NT2/D1 (cell line): ENCODE measurements around the gene CERKL.

ENCODE experiments used
- DNase-seq: peaks from one replicate; pipeline ENCODE4 v3.0.0-alpha.2; 2011; ENCODE audit warnings: low read depth, low spot score
- H3K27me3 ChIP-seq: 2 replicates; pipeline ENCODE4 v1.6.0; 2011; ENCODE audit warnings: mild to moderate bottlenecking; ENCODE audit not compliant: insufficient read length, insufficient read depth
- H3K36me3 ChIP-seq: 2 replicates; pipeline ENCODE4 v1.6.1; 2011; ENCODE audit warnings: mild to moderate bottlenecking, low read length, mixed read lengths; ENCODE audit not compliant: insufficient read depth, insufficient read length
- H3K4me1 ChIP-seq: 2 replicates; pipeline ENCODE4 v1.5.1; 2011; ENCODE audit not compliant: insufficient read depth, insufficient read length
- H3K4me3 ChIP-seq: 2 replicates; pipeline ENCODE4 v1.5.1; 2011; ENCODE audit warnings: low read depth; ENCODE audit not compliant: insufficient read length
- H3K9ac ChIP-seq: 2 replicates; pipeline ENCODE4 v1.6.0; 2011; ENCODE audit warnings: low read depth; ENCODE audit not compliant: insufficient read length
- H3K9me3 ChIP-seq: 2 replicates; pipeline ENCODE4 v1.5.1; 2011; ENCODE audit warnings: mild to moderate bottlenecking, low read length; ENCODE audit not compliant: insufficient read depth
- SUZ12 ChIP-seq: IDR thresholded peaks from 2 replicates; pipeline ENCODE4 v1.6.1; 2011; ENCODE audit not compliant: insufficient read length, insufficient read depth; ENCODE audit errors: extremely low read depth
- YY1 ChIP-seq: IDR thresholded peaks from 2 replicates; pipeline ENCODE4 v1.6.1; 2011; ENCODE audit not compliant: insufficient read length, insufficient read depth
- ZNF274 ChIP-seq: IDR thresholded peaks from 2 replicates; pipeline ENCODE4 v1.6.1; 2011; ENCODE audit warnings: mild to moderate bottlenecking, low read depth, low read length

The CERKL gene

GRCh38 chr2:181553244-181553643 is 103.7 kb downstream of the CERKL start:
- no peak overlapping the region for H3K9ac ChIP-seq
- H3K36me3 ChIP-seq: no peaks in the 10 kb centered on the region
- DNase-seq: no peak
- H3K4me3 ChIP-seq: no peak overlapping the region
- no peaks in the 10 kb centered on the region for H3K9me3 ChIP-seq
- TF ChIP-seq ZNF274: no peak
- TF ChIP-seq SUZ12: no peak
- TF ChIP-seq YY1: no peak
- no peaks in the 10 kb centered on the region for H3K27me3 ChIP-seq
- H3K4me1 ChIP-seq: no peaks in the 10 kb centered on the region

DNA sequence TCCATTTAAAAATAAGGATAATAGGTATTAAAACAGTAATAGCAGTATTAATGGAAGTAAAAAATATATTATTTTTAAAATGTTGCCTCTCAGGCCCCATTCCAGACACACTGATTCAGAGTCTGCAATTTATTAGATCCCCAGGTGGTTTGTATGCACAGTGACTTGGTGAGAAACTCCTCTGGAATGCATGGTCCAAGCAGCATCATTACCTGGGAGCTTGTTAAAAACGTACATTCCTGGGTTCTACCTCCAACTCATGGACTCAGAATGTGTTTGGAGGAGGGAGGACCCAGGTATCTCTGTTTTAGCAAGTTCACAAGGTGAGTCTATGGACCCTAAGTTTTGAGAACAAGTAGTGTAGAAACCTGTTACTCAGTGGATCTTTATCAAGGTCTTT is 104.1 kb downstream of the CERKL start:
- no peak for TF ChIP-seq YY1
- Histone ChIP-seq H3K4me3 (no peak overlapping the region), H3K36me3 (no peaks in the 10 kb centered on the region), H3K27me3 (no peaks in the 10 kb centered on the region), H3K9ac (no peak overlapping the region), H3K9me3 (no peaks in the 10 kb centered on the region), H3K4me1 (no peaks in the 10 kb centered on the region)
- no peak for DNase-seq

GRCh38 chr2:181546086-181546485 is 110.8 kb downstream of the CERKL start:
- H3K9ac ChIP-seq: no peak overlapping the region
- TF ChIP-seq SUZ12 (no peak), ZNF274 (no peak), YY1 (no peak)
- no peak overlapping the region for H3K4me3 ChIP-seq
- H3K9me3 ChIP-seq: no peaks in the 10 kb centered on the region
- H3K36me3 ChIP-seq: no peaks in the 10 kb centered on the region
- no peaks in the 10 kb centered on the region for H3K27me3 ChIP-seq
- no peaks in the 10 kb centered on the region for H3K4me1 ChIP-seq
- no peak for DNase-seq

DNA sequence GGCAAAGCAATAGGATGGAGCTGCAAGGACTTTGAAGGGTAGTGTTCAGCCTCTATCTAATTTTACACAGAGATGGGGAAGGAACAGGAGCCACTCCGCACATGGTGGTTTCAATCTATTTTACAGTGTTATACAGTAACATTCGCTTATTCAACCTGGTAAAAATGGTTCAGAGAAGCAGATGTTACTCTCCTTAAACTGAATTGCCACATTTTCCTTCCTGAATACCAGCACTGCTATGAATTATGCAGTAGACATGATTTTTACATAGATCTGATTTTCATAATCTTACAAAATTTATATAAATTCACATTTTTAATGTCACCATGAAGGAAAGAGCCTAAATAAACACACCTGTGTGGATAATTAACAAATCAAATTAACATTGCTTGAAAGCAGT is 114.7 kb downstream of the CERKL start:
- DNase-seq: no peak
- no peak overlapping the region for H3K4me3 ChIP-seq
- TF ChIP-seq ZNF274 (no peak), SUZ12 (no peak), YY1 (no peak)
- H3K36me3 ChIP-seq: no peaks in the 10 kb centered on the region
- H3K9ac ChIP-seq: no peak overlapping the region
- no peaks in the 10 kb centered on the region for H3K27me3 ChIP-seq
- H3K4me1 ChIP-seq: no peaks in the 10 kb centered on the region
- no peaks in the 10 kb centered on the region for H3K9me3 ChIP-seq

DNA sequence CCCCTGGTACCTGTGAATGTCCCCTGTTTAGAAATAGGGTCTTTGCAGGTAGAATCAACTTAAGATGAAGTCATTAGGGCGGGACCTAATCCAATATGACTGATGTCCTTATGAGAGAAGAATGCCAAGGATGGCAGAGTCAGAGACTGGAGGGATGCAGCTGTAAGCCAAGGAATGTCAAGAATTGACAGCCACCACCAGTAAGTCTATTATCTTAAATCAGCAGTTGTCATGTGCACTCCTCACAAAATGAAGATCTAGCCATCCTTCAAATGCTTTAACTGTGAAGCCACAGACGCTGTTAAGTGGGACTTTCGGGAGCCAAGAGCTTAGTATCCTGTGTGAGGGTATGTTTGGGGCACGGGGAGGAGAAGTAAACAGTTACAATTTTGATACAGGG is 116.5 kb downstream of the CERKL start:
- no peak overlapping the region for H3K4me3 ChIP-seq
- H3K4me1 ChIP-seq: no peaks in the 10 kb centered on the region
- TF ChIP-seq YY1 (no peak), SUZ12 (no peak), ZNF274 (no peak)
- H3K9ac ChIP-seq: no peak overlapping the region
- DNase-seq: no peak
- H3K9me3 ChIP-seq: no peaks in the 10 kb centered on the region
- no peaks in the 10 kb centered on the region for H3K27me3 ChIP-seq
- H3K36me3 ChIP-seq: no peaks in the 10 kb centered on the region

DNA sequence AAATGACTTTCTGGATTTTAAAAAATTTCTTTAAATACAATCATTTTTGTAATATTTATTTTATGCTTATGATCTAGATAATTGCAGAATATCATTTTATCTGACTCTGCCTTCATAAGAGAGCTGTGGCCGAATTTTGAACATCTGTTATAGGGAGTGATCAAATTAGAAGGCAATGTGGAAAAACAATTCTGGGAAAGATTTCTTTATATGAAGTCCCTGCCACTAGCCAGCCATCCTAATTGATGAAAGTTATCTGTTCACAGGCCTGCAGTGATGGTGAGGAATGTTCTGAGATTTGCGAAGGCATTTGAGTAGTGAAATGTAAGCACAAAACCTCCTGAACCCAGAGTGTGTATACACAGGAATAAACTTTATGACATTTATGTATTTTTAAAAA is 120.2 kb downstream of the CERKL start:
- TF ChIP-seq YY1: no peak
- no peak for TF ChIP-seq ZNF274
- TF ChIP-seq SUZ12: no peak
- Histone ChIP-seq H3K36me3 (no peaks in the 10 kb centered on the region), H3K4me3 (no peak overlapping the region), H3K27me3 (no peaks in the 10 kb centered on the region), H3K4me1 (no peaks in the 10 kb centered on the region), H3K9ac (no peak overlapping the region), H3K9me3 (no peaks in the 10 kb centered on the region)
- no peak for DNase-seq

DNA sequence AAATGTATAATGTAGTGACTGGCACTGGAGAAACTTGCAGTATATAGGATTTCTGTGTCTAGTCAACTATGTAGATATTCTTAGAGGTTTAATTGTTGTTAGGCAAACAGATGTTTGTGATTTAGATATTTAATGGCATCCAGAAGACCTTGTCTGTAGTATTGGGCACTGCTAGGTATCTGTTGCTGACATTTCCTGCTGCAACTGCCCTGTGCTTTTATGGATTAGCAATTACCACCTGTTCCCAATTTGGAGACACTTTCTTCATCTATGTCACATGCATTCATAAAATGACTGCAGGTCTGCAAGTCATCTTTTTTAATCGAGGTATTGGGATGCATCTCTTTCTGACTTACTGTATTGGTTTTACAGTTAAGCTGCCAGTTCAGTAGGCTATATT is 128.5 kb downstream of the CERKL start:
- no peak overlapping the region for H3K9ac ChIP-seq
- TF ChIP-seq YY1: no peak
- TF ChIP-seq ZNF274: no peak
- TF ChIP-seq SUZ12: no peak
- no peak overlapping the region for H3K4me3 ChIP-seq
- H3K9me3 ChIP-seq: no peaks in the 10 kb centered on the region
- H3K4me1 ChIP-seq: no peaks in the 10 kb centered on the region
- H3K27me3 ChIP-seq: no peaks in the 10 kb centered on the region
- H3K36me3 ChIP-seq: no peaks in the 10 kb centered on the region
- no peak for DNase-seq

DNA sequence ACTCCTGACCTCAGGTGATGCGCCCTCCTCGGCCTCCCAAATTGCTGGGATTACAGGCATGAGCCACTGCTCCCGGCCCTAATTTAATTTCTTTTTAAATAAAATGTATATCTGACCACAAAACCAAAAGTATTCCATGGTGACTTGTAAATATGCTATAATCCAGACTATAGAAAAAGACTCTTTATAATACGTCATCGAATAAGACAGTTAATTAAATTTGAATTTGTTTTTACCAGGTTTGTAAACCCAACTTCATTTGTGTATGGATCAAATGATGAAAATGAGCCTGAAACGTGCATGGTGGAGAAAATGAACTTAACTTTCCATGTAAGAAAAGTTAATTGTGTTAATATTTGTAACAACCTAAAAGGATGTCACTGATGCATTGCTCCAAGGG is 129.8 kb downstream of the CERKL start:
- no peak overlapping the region for H3K9ac ChIP-seq
- H3K9me3 ChIP-seq: no peaks in the 10 kb centered on the region
- TF ChIP-seq YY1: no peak
- no peak for TF ChIP-seq ZNF274
- TF ChIP-seq SUZ12: no peak
- H3K4me3 ChIP-seq: no peak overlapping the region
- no peak for DNase-seq
- H3K27me3 ChIP-seq: no peaks in the 10 kb centered on the region
- H3K4me1 ChIP-seq: no peaks in the 10 kb centered on the region
- H3K36me3 ChIP-seq: no peaks in the 10 kb centered on the region
